GM12875 (cell line): ENCODE results near the gene ITFG2.

Experiments
- H3K4me3 ChIP-seq: one replicate; pipeline ENCODE4 v1.5.1; 2011; ENCODE audit warnings: low read depth, low read length, control low read depth
- TF ChIP-seq, protein P1 (sequence below): IDR thresholded peaks from 2 replicates; pipeline ENCODE4 v1.5.1; 2011; ENCODE audit warnings: low read depth, mild to moderate bottlenecking, control low read depth, inconsistent platforms, low read length, moderate library complexity, borderline replicate concordance; ENCODE audit not compliant: insufficient read depth

The ITFG2 gene

DNA sequence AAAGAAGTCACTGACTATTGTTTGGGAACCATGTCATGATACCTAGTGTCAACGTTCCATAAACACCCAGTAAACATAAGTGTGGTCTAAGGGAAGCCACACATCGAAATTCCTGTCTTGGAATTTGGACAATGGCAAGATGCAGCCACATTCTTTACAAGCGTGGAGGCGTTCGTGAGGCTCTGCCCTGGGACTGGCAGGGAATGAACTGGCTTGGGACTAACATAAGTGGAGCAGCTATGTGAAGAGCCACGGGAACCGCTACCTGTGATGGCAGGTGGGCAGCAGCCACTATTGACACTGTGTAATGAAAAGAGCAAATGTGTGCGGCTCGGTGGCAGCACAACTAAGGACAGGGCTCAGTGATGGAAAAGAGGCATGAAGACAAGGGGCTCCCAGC is 32.3 kb downstream of the ITFG2 start:
- no peak overlapping the region for H3K4me3 ChIP-seq
- TF ChIP-seq, protein P1, sequence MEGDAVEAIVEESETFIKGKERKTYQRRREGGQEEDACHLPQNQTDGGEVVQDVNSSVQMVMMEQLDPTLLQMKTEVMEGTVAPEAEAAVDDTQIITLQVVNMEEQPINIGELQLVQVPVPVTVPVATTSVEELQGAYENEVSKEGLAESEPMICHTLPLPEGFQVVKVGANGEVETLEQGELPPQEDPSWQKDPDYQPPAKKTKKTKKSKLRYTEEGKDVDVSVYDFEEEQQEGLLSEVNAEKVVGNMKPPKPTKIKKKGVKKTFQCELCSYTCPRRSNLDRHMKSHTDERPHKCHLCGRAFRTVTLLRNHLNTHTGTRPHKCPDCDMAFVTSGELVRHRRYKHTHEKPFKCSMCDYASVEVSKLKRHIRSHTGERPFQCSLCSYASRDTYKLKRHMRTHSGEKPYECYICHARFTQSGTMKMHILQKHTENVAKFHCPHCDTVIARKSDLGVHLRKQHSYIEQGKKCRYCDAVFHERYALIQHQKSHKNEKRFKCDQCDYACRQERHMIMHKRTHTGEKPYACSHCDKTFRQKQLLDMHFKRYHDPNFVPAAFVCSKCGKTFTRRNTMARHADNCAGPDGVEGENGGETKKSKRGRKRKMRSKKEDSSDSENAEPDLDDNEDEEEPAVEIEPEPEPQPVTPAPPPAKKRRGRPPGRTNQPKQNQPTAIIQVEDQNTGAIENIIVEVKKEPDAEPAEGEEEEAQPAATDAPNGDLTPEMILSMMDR: no peak

- TF ChIP-seq, protein P1: no peak
- no peak overlapping the region for H3K4me3 ChIP-seq
Measured at GRCh38 chr12:2845280-2845679, 32.8 kb downstream of the ITFG2 start.

DNA sequence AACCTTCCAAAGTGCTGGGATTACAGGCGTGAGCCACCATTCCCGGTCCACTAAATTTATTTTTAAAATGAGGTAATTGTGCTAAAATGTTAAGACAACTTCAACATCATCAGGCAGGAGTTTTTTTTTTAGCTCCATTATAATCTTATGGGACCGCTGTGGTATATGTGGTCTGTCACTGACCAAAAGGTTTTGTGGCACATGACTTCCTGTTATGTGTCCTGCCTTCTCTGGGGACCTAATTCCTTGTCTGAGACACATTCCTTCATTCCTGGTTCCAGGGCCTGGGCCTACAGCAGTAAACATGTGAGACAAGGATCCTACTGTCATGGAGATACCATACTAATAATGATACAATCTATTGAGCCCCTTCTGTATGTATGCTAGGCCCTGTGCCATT is 39.5 kb downstream of the ITFG2 start:
- TF ChIP-seq, protein P1: no peak
- no peak overlapping the region for H3K4me3 ChIP-seq

- no peak overlapping the region for H3K4me3 ChIP-seq
- TF ChIP-seq, protein P1: peak; percentile 84
Measured at GRCh38 chr12:2853626-2854025, 41.2 kb downstream of the ITFG2 start.

DNA sequence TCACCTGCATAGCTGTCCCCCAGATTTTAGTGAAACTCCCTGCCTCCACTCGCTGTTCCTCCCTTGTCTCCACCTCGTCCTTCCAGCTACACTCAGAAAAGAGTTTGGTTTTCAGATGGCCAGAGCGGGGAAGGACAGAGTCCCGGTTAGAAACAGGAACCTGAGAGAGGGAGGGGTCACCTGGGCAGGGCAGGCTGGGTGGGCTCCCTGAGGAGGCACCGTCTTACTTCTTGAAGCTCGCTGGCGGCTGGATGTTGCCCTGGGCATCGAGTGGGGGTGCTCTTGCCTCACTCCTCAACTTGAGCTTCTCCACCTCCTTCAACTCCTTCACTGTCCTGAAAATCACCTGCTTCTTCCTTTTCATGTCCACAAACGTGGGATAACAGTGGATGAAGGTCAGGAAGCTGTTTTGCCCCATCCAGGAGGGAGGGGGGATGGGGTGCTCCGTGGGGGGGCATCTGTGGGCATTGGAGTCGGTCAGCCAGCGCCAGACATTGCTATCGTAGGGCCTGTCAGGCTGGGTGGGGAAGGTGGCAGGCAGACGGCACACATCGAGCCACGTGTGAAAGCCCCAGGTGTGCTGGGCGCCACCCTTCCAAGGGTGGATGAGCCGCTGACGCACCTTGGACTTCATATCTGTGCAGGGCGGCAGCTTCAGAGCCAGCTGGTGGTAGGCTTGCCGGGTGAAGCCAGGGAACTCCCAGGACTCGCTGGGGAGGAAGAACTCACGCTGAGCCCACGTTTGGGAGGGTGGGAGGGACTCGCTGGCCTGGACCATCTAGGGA is 42.4 kb downstream of the ITFG2 start:
- no peak overlapping the region for H3K4me3 ChIP-seq
- TF ChIP-seq, protein P1: no peak

DNA sequence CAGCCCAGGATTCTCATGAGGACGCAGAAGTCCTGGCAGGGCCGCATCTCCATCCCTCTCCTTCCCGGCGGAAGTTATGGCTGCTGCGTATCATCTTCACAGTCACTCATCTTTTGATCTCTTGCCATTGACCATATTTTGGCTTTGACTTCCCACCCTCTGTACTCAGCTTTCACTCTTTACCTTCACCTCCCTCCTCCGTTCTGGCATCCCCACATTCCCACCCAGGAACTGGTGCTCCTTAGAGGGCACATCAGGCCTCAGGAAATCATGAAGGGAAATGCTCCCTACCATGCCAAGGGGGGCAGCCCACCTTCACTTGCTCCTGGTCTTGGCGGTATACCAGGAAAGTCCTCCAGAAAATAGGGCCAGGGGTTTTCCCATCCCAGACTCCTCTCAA is 43.1 kb downstream of the ITFG2 start:
- H3K4me3 ChIP-seq: no peak overlapping the region
- TF ChIP-seq, protein P1: no peak

DNA sequence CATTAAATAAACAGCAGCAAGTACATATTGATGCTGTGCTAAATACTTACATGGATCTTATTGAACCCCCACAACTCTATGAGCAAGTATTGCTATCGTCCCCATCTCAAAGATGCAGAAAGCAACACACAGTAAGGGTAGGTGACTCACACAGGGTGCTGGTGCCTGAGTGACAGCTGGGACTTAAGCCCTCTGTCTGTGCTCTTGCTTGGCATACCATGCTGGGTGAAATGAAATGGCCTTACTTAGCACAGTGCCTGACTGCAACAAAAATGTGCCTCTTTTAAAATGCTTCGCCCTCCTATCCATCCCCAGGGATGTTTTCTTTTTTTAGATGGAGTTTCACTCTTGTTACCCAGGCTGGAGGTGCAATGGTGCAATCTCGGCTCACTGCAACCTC is 43.6 kb downstream of the ITFG2 start:
- TF ChIP-seq, protein P1: no peak
- H3K4me3 ChIP-seq: no peak overlapping the region
